ENCODE measurements around the gene SNRNP27. TPM values are rescaled to one million over a fixed set of nuclear protein-coding genes. Genes with fewer than 3 reads are reported as not detected.
A peak's percentile ranks its signal among the peaks of the same experiment; 100 is the strongest.

The SNRNP27 gene
- total RNA-seq, 4 donors from 2014 or later, result 109 to 161 (median 130) TPM

DNA sequence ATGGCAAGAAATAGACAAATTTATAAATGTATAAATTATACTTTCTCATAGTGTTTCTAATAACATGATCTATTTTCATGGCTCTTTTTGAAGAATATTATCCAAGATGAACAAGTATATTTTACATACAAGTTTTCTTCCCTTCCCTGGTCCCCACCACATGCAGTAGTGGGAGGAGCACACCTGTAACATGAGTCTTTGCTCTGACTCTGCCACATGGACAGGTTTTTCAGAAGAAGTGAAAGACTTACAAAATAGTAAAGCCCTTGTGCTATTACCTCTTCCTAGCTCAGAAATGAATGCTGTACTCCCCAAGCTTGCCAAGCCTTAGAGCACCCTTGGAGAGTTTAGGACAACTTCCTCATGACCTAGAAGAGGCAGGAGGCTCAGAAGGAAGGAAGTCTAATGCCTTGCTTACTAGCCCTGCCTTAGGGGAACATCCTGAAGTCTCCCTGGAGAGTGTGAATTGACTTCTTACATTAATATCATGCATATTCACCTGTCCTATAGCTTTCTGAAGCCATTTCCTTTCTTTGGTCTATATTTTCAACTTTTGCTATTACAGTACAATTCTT lies 39.6 kb downstream of the SNRNP27 start:
- peaks cover 0 to 42% of the 10 kb centered on the region in 2 donors for H3K36me3 ChIP-seq
- H3K4me1 ChIP-seq, result peaks cover 16 to 25% of the 10 kb centered on the region in 2 donors
- no peak for TF ChIP-seq POLR2A (IDR thresholded peaks at IDR 0.05)
- TF ChIP-seq, protein P1, sequence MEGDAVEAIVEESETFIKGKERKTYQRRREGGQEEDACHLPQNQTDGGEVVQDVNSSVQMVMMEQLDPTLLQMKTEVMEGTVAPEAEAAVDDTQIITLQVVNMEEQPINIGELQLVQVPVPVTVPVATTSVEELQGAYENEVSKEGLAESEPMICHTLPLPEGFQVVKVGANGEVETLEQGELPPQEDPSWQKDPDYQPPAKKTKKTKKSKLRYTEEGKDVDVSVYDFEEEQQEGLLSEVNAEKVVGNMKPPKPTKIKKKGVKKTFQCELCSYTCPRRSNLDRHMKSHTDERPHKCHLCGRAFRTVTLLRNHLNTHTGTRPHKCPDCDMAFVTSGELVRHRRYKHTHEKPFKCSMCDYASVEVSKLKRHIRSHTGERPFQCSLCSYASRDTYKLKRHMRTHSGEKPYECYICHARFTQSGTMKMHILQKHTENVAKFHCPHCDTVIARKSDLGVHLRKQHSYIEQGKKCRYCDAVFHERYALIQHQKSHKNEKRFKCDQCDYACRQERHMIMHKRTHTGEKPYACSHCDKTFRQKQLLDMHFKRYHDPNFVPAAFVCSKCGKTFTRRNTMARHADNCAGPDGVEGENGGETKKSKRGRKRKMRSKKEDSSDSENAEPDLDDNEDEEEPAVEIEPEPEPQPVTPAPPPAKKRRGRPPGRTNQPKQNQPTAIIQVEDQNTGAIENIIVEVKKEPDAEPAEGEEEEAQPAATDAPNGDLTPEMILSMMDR (IDR thresholded peaks at IDR 0.05 in 4 of 5, conservative IDR thresholded peaks at IDR 0.05 in 1 of 5), result no peak
- in situ Hi-C loops (cut with MboI; ENCODE audit: low sequenced_read_pairs in 4 of 4) (no loop called here), intact Hi-C loops (cut with DNase I; ENCODE audit: low total_unique reads) (no loop called here)
- no peak for ATAC-seq
- H3K4me3 ChIP-seq, result no peak overlapping the region
- no peaks in the 10 kb centered on the region for H3K27me3 ChIP-seq
- DNase-seq, result no peak
- no peaks in the 10 kb centered on the region for H3K9me3 ChIP-seq
- H3K27ac ChIP-seq, result peak overlapping the region in 1 of 4 donors; percentile 21

DNA sequence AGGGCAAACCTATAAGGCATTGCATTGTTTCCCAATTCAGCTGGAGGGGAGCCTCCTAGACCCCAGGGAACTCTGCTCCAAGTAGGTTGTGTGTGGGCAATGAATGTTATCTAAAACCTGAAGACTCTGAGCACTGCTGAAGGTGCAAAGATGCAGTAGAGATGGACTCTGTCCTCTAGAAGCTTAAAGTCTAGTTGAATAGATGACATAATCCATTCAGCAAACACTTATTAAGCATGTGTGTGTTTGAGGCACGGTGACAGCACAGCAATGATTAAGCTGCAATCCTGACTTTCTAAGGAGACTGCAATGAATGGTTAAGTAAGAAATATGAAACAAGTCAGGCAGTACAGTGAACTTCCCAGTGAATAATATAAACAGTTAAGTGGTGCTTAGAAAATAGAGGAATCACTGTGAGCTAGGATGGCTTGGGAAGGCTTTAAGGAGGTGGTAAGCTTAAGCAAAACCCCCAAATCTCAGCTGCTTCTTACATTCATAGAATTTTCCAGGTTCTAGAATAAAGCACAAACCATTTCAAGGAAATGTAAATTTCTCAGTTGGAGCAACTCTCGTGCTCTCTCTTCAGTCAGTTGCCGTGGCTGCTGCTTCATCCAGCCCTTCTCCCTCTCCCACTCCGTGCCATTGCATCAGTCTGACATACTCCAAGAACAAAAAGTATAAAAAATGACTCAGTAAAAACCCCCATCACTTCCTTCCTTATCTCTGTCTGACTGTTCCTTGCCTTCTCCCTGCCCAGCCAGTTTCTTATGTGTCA lies 40.3 kb downstream of the SNRNP27 start:
- TF ChIP-seq, protein P1 (IDR thresholded peaks at IDR 0.05 in 4 of 5, conservative IDR thresholded peaks at IDR 0.05 in 1 of 5), result no peak
- no peak for TF ChIP-seq POLR2A (IDR thresholded peaks at IDR 0.05)
- ATAC-seq, result peak in 1 of 2 donors; percentile 38
- DNase-seq, result no peak
- Histone ChIP-seq H3K4me3 (no peak overlapping the region), H3K9me3 (no peaks in the 10 kb centered on the region), H3K4me1 (peaks cover 16 to 25% of the 10 kb centered on the region in 2 donors), H3K27ac (peak overlapping the region in 1 of 4 donors; percentile 11), H3K27me3 (no peaks in the 10 kb centered on the region), H3K36me3 (peaks cover 0 to 49% of the 10 kb centered on the region in 2 donors)
- in situ Hi-C loops (cut with MboI; ENCODE audit: low sequenced_read_pairs in 4 of 4), result no loop called here
- intact Hi-C loops (cut with DNase I; ENCODE audit: low total_unique reads), result no loop called here

DNA sequence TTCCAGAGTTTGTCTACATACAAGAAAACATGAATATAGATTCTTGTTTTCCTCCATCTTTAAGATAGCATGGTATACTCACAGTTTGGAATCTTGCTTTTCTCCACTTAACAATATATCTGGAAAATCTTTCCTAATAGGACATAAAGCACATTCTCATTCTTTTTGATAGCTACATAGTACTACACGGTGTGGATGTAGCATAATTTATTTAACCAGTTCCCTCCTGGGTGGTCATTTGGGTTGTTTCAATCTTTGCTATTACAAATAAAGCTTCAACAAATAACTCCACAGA lies 40.8 kb downstream of the SNRNP27 start:
- H3K27ac ChIP-seq, result no peak overlapping the region

DNA sequence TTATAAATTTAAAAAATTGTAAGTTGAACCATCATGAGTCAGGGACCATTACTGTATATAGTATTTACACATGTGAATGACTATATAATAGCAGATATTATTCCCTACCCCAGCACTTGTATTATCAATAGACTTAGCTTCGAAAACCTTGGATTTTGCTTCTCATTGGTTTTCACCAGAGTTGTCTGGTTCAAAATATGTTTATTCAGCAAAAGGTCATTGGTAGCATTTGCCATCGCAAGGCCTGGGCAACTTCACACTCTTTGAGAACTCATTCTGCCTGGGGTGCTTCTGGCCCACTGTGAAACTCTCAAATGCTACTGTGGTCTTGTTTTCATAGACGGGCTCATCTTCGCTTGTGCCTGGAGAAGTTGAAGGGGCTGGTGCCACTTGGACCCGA lies 41.3 kb downstream of the SNRNP27 start:
- H3K9me3 ChIP-seq, result no peaks in the 10 kb centered on the region
- no peak for TF ChIP-seq POLR2A (IDR thresholded peaks at IDR 0.05)
- TF ChIP-seq, protein P1 (IDR thresholded peaks at IDR 0.05 in 4 of 5, conservative IDR thresholded peaks at IDR 0.05 in 1 of 5), result no peak
- no peaks in the 10 kb centered on the region for H3K27me3 ChIP-seq
- H3K4me1 ChIP-seq, result peaks cover 16 to 25% of the 10 kb centered on the region in 2 donors
- ATAC-seq, result no peak
- no peak for DNase-seq
- in situ Hi-C loops (cut with MboI; ENCODE audit: low sequenced_read_pairs in 4 of 4), result no loop called here
- no peak overlapping the region for H3K4me3 ChIP-seq
- intact Hi-C loops (cut with DNase I; ENCODE audit: low total_unique reads), result no loop called here
- H3K27ac ChIP-seq, result no peak overlapping the region
- H3K36me3 ChIP-seq, result peaks cover 0 to 57% of the 10 kb centered on the region in 2 donors

More for the DNA sequence above, 40.8 kb downstream of the SNRNP27 start:
- no peaks in the 10 kb centered on the region for H3K9me3 ChIP-seq
- H3K4me3 ChIP-seq, result no peak overlapping the region
- intact Hi-C loops (cut with DNase I; ENCODE audit: low total_unique reads) (no loop called here), in situ Hi-C loops (cut with MboI; ENCODE audit: low sequenced_read_pairs in 4 of 4) (no loop called here)
- TF ChIP-seq POLR2A (IDR thresholded peaks at IDR 0.05), result no peak
- TF ChIP-seq, protein P1 (IDR thresholded peaks at IDR 0.05 in 4 of 5, conservative IDR thresholded peaks at IDR 0.05 in 1 of 5), result no peak
- DNase-seq (no peak), ATAC-seq (no peak)
- H3K4me1 ChIP-seq, result peaks cover 16 to 25% of the 10 kb centered on the region in 2 donors
- peaks cover 0 to 54% of the 10 kb centered on the region in 2 donors for H3K36me3 ChIP-seq
- no peaks in the 10 kb centered on the region for H3K27me3 ChIP-seq

All from gastrocnemius medialis (tissue), 4 donors.